ENCODE measurements around the gene HEG1. TPM values are rescaled to one million over a fixed set of nuclear protein-coding genes. Genes with fewer than 3 reads are reported as not detected.

The HEG1 gene
- total RNA-seq, 1 donor: 114 TPM

GRCh38 chr3:124966521-124967445, 89.0 kb downstream of the HEG1 start:
- no peaks in the 10 kb centered on the region for H3K27me3 ChIP-seq (ENCODE audit: insufficient read depth, low read length)
- no peaks in the 10 kb centered on the region for H3K9me3 ChIP-seq (ENCODE audit: low read depth, low read length)
- H3K4me1 ChIP-seq (ENCODE audit: insufficient read depth, low read length): peaks cover 11% of the 10 kb centered on the region
- no peak overlapping the region for H3K4me3 ChIP-seq (ENCODE audit: insufficient read depth, low read length)
- peaks cover 10% of the 10 kb centered on the region for H4K20me1 ChIP-seq (ENCODE audit: insufficient read depth, low read length)
- peaks cover 40% of the 10 kb centered on the region for H3K36me3 ChIP-seq (ENCODE audit: insufficient read depth, low read length)
- no peak overlapping the region for H3K27ac ChIP-seq (ENCODE audit: low read depth, low read length)
- H2AFZ ChIP-seq (ENCODE audit: low read length): no peak overlapping the region
- peak; percentile 19 for DNase-seq (ENCODE audit: insufficient read length, low spot score, missing footprints)
- no peaks in the 10 kb centered on the region for H3K79me2 ChIP-seq (ENCODE audit: insufficient read depth, low read length)
- TF ChIP-seq CTCF (IDR thresholded peaks at IDR 0.05; ENCODE audit: extremely low read depth, low read depth, low read length): no peak
- H3K4me2 ChIP-seq (ENCODE audit: insufficient read depth, low read length): no peak overlapping the region

- peak; percentile 22 for DNase-seq (ENCODE audit: insufficient read length, low spot score, missing footprints)
- Histone ChIP-seq H3K4me1 (ENCODE audit: insufficient read depth, low read length) (peaks cover 11% of the 10 kb centered on the region), H3K27ac (ENCODE audit: low read depth, low read length) (no peak overlapping the region), H3K4me2 (ENCODE audit: insufficient read depth, low read length) (no peak overlapping the region), H4K20me1 (ENCODE audit: insufficient read depth, low read length) (peaks cover 5% of the 10 kb centered on the region), H3K4me3 (ENCODE audit: insufficient read depth, low read length) (no peak overlapping the region), H3K36me3 (ENCODE audit: insufficient read depth, low read length) (peaks cover 31% of the 10 kb centered on the region), H3K27me3 (ENCODE audit: insufficient read depth, low read length) (no peaks in the 10 kb centered on the region), H3K79me2 (ENCODE audit: insufficient read depth, low read length) (no peaks in the 10 kb centered on the region), H3K9me3 (ENCODE audit: low read depth, low read length) (no peaks in the 10 kb centered on the region), H2AFZ (ENCODE audit: low read length) (no peak overlapping the region)
- no peak for TF ChIP-seq CTCF (IDR thresholded peaks at IDR 0.05; ENCODE audit: extremely low read depth, low read depth, low read length)
These were observed 90.4 kb downstream of the HEG1 start for GRCh38 chr3:124965413-124965812.

GRCh38 chr3:124964387-124964786, 91.4 kb downstream of the HEG1 start:
- Histone ChIP-seq H4K20me1 (ENCODE audit: insufficient read depth, low read length) (peaks cover 5% of the 10 kb centered on the region), H3K4me2 (ENCODE audit: insufficient read depth, low read length) (no peak overlapping the region), H3K27ac (ENCODE audit: low read depth, low read length) (no peak overlapping the region), H2AFZ (ENCODE audit: low read length) (no peak overlapping the region), H3K79me2 (ENCODE audit: insufficient read depth, low read length) (no peaks in the 10 kb centered on the region), H3K27me3 (ENCODE audit: insufficient read depth, low read length) (no peaks in the 10 kb centered on the region), H3K4me1 (ENCODE audit: insufficient read depth, low read length) (peaks cover 11% of the 10 kb centered on the region), H3K36me3 (ENCODE audit: insufficient read depth, low read length) (peaks cover 21% of the 10 kb centered on the region), H3K9me3 (ENCODE audit: low read depth, low read length) (no peaks in the 10 kb centered on the region), H3K4me3 (ENCODE audit: insufficient read depth, low read length) (no peak overlapping the region)
- no peak for TF ChIP-seq CTCF (IDR thresholded peaks at IDR 0.05; ENCODE audit: extremely low read depth, low read depth, low read length)
- DNase-seq (ENCODE audit: insufficient read length, low spot score, missing footprints): no peak

GRCh38 chr3:124963755-124964154, 92.0 kb downstream of the HEG1 start:
- Histone ChIP-seq H3K4me1 (ENCODE audit: insufficient read depth, low read length) (peaks cover 11% of the 10 kb centered on the region), H3K27me3 (ENCODE audit: insufficient read depth, low read length) (no peaks in the 10 kb centered on the region), H4K20me1 (ENCODE audit: insufficient read depth, low read length) (peaks cover 5% of the 10 kb centered on the region), H3K36me3 (ENCODE audit: insufficient read depth, low read length) (peaks cover 15% of the 10 kb centered on the region), H3K4me3 (ENCODE audit: insufficient read depth, low read length) (no peak overlapping the region), H3K27ac (ENCODE audit: low read depth, low read length) (no peak overlapping the region), H3K79me2 (ENCODE audit: insufficient read depth, low read length) (no peaks in the 10 kb centered on the region), H2AFZ (ENCODE audit: low read length) (no peak overlapping the region), H3K4me2 (ENCODE audit: insufficient read depth, low read length) (no peak overlapping the region), H3K9me3 (ENCODE audit: low read depth, low read length) (no peaks in the 10 kb centered on the region)
- TF ChIP-seq CTCF (IDR thresholded peaks at IDR 0.05; ENCODE audit: extremely low read depth, low read depth, low read length): no peak
- no peak for DNase-seq (ENCODE audit: insufficient read length, low spot score, missing footprints)
